Activated naive CD4-positive, alpha-beta T cell treated with anti-CD3 and anti-CD28 coated beads, Interleukin-2, amount 50 U/mL, for 16 hours (primary cell): Measurements from ENCODE around the gene TSSK3.
"Not testable (repeated sequence)": the region's sequence is repeated elsewhere in the genome, so short reads cannot be mapped to it uniquely, and the experiment has no call there.

Experiments
- DNase-seq: peaks from one replicate; pipeline ENCODE4 v3.0.0-alpha.2; 2020

TSSK3 gene

DNA sequence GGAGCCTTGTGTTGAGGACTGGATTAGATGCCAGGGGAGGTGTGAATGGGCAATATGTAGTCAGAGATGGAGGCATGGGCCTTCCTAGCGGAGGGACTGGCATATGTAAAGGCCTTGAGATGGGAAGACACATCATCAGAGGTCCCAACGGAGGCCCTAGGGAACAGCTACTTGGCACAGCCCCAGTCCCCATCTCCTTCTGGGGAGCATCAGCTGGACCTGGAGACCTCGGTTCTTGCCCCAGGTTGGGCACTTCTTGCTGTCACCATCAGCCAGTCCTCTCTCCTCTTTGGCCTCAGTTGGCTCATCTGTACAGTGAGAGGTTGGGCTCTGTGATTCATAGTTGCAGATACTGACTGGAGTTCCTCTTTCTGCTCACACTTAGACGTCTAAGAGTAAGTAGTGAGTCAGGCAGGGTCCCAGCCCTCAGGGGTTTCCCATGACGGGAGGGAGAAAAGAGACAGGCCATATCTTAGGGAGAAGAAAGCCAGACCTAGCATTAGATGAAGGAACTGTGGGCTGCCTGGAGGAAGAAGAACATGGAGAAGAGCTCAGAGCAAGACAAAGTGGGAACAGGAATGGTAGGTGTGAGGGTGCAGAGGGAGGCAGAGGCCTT lies 22.9 kb upstream of the TSSK3 start:
- peak; percentile 42 for DNase-seq

GRCh38 chr1:32341186-32341757 lies 21.1 kb upstream of the TSSK3 start:
- DNase-seq, result no peak

- DNase-seq, result no peak
Measured at GRCh38 chr1:32341971-32342370, 20.4 kb upstream of the TSSK3 start.

DNA sequence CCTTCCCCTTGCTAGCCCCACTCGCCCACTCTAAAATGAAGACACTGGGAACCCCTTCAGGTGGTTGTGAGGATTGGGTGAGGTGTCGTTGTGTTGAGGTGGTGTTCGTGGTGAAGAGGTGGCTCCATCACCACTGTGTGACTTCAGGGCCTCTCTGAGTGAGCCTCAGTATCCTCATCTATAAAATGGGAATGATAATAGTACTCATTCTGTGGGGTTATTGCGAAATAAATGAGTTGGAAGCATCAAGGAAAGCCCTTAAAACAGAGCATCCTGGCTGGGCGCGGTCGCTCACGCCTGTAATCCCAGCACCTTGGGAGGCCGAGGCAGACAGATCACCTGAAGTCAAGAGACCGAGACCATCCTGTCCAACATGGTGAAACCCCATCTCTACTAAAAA lies 19.6 kb upstream of the TSSK3 start:
- no peak for DNase-seq

GRCh38 chr1:32345289-32345827 lies 17.0 kb upstream of the TSSK3 start:
- no peak for DNase-seq

DNA sequence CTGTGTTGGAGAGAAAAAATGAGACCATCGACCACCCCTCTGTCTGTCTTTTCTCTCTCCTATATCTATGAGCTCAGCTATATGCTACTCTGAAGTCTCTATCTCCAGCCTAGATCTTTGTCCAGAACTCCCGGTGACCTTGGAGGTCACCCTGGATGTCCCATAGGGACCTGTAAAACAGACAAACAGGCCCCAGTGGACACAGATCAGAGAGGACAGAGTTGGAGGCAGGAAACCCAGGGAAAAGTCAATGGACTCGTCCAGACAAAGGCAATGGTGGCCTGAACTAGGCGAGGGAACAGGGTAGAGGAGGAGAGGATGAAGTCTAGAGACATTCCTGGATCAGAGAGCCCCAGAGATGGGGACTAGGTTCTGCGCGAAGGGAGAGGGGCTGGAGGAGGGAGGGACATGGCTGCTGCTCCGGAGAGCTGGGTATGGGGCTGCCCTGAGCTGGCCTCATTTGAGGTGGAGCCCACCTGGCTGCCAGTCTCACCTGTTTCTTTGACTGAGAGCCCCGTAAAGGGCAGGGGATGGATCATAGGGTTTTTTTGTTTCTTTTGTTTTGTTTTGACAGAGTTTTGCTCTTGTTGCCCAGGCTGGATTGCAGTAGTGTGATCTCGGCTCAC lies 15.7 kb upstream of the TSSK3 start:
- no peak for DNase-seq

DNA sequence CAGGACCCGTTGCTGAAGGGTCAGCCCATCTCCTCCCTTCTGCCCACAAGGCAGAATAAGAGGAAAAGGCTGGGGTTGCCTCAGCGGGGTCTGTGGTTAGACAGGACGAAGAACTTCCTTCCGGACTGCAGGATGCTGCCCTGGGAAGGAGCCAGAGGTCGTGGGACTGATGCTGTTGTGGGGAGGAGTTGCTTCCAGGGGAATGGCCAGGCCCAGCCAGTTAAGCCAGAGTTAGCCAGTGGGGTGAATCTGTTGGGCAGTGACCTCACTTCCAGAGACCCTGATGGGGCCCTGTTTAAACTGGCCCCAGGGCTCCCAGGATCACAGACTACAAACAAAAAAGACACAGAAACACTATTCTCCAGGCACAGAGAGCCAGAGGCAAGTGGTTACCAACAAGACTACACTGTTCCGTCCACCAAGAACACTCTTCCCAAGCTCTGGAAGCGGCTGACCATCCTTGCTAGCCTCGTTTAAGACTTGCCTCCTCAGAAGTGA lies 13.1 kb upstream of the TSSK3 start:
- no peak for DNase-seq

DNA sequence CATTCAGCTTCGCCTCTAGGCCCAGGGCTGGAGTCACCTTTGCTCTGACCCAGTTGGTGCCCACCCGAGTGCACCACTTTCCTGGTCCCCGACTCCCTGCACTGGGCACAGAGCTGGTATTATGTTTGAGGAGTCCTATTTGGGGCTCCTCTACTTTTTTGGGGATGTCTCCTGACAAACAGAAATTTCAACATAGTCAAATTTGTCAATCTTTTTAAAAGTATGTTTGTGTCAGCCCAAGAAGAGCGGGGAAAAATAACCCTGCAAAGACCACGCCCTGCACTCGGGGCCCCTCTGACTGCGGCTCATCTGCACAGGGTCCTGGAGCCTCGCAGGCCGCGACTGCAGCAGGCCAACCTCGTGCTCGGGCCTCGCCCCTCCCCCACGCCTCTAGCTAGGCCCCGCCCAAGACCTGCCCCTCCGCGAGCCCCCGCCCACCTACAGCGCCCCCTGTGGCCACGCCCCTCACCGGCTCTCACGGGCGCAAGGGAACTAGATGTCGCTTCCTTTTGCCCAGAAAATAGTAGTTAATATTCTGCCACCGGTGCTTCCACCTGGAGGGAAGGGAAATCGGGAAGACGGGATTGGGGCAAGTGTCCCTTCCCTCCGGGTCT lies 11.4 kb upstream of the TSSK3 start:
- DNase-seq, result peak; percentile 80

DNA sequence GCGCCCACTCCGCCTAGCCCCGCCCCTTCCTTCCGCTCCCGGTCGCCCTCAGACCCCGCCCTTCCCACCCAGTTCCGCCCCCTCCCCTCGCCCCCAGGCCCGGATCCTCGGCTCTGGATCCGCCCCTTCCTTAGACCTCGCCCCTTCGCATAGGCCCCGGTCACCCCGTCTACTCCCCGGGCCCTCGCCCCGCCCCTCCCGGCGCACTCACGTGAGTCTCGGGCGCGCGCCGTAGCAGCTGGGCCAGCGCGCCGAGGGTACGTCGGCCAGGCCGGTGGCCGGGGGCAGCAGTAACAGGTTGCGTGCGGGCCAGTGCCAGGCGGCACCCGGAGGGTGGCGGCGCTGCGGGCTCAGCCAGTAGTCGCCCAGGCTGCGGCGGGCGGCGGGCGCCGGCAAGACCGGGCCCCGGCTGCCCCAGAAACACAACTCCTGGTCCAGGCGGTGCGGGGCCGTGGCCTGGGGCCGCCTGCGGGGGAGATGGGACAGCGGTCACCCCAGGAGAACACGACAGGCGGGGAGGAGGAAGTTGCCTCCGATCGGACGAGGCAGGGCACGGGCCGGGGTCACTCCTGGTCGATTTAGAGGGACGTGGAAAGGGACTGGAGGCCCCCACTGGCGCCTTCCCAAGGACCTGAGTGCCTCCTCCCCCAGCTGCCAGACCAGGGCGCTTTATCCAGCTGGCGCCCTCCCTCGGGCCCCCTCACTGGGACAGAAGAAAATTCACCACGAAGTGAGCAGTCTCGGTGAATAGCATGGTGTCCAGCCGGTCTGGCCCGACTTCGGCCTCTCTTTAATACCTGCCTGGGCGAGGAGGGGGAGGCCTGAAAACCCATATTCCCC lies 10.7 kb upstream of the TSSK3 start:
- peak; percentile 92 for DNase-seq

GRCh38 chr1:32352239-32352745 lies 10.0 kb upstream of the TSSK3 start:
- no peak for DNase-seq

DNA sequence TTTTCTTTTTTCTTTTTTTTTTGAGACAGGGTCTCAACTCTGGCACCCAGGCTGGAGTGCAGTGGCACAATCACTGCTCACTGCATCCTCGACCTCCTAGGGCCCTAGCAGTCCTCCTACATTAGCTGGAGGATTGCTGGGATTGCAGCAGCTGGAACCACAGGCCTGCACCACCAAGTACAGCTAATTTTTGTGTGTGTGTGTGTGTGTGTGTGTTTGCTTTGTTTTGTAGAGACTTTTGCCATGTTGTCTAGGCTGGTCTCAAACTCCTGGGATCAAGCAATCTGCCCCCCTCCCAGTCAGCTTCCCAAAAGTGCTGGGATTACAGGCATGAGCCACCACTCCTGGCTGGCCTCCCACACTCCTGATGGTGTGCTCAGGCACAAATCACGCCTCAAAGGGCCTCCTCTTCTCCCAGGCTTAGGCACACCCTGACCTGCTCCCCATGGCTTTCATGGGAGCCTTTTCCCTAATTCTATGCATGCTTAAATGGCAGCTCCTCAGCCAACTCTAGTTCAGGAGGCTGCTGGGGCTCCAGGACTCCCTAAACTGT lies 9.4 kb upstream of the TSSK3 start:
- no peak for DNase-seq

DNA sequence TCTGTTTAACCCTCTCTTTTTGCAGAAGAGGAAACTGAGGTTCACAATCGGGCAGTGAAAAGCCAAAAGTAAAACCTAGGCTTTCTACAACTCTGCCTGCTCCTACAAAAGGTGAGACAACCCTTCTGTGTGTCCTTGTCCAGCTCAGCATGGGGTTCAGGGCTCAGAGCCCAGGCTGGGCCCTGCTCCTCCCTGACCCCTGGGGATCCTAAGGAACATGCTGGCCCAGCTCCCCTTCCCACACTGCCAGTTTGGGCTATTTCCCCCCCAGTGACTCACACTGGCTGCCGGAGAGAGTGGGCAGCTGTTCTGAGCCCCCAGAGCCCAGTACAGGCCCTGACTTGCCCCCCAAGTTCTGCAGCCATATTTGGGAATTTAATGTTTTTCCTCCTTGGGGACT lies 8.9 kb upstream of the TSSK3 start:
- DNase-seq, result no peak

- no peak for DNase-seq
Measured at GRCh38 chr1:32353886-32354570, 8.3 kb upstream of the TSSK3 start.

- not testable (repeated sequence) for DNase-seq
Measured at GRCh38 chr1:32355778-32356177, 6.6 kb upstream of the TSSK3 start.

DNA sequence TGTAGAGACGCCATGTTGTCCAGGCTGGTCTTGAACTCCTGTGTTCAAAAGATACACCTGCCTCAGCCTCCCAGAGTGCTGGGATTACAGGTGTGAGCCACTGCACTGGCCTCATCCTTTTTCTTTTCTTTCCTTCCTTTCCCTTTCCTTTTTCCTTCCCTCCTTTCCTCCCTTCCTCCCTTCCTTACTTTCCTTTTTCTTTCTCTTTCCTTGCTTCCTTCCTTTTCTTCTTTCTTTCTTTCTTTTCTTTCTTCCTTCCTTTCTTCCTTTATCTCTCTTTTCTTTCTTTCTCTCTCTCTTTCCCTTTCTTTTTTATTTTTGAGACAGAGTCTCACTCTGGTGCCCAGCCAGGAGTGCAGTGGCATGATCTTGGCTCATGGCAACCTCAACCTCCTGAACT lies 5.9 kb upstream of the TSSK3 start:
- DNase-seq, result no peak

DNA sequence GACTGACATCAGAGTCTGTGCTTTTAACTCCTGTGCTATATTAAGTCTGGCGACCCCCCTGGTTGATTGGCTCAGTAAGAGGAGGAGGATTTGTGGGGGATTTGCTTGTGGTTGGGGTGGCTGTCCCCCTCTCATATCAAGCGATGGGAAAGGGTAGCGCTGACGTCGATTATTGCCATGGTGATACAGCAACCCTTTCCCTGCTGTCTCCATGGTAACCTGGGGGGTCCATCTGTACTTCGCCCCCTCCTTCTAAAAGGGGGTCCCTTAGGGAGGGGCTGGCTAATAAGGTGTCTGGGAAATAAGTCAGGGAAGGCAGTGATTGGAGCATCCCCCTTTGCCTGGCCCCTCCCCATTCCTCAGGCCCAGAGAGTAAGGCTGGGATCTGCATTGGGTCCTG lies 4.7 kb upstream of the TSSK3 start:
- DNase-seq, result no peak

GRCh38 chr1:32358435-32358834 lies 3.9 kb upstream of the TSSK3 start:
- DNase-seq, result no peak

DNA sequence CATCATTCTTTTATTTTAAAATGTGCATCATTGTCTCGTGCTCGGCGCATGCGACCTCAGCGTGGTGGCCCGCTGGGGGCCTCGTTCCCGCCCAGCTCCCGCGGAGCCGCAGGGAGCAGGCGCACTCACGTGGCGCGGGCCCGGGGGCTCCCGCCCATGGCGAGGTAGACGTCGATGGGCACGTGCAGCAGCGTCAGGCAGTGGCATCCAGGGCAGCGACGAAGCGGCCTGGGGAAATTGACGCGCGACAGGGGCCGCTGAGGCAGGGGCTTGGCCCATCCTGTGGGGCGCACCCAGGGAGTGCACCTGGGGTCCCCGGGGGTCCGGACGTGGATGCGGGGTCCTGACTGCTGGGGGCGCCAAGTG lies 1.0 kb upstream of the TSSK3 start:
- DNase-seq, result no peak

DNA sequence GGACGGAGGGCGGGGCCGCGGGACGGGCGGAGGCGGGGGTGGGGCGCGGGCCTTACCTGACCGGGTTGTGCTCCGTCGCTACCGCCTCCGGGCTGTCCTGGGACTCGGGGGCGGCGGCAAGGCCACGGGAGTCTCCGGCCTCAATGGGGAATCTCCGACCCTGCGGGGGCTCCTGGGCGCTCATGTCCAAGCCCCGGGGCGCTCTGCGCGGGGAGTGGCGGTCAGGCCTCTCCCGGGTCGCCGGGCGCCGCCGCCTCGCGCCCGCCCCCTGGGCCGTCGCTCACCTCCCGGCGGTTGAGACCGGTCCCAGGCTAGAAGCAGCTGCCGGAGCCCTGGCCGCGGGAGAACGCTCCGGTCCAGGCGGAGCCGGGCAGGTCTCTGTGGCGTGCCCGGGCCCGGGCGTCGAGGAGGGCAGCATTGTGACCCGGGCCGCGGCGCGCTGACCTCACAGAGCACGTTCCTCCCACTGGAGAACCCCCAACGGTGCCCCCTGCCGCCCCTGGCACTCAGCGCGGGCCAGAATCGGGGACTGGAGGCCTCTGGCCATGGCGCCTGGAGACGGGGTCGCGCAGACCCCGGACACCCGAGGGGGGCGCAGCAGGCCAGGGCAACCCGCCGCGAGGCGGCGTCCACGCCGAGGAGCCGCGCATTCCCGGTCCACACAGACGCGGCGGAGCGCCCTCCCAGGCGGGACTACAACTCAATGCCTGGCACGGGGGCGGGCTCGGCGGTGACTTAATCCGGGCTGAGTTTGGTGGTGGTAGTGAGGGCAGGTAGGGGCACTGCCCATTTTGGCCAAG lies 465 bp upstream of the TSSK3 start:
- DNase-seq, result peak; percentile 49

DNA sequence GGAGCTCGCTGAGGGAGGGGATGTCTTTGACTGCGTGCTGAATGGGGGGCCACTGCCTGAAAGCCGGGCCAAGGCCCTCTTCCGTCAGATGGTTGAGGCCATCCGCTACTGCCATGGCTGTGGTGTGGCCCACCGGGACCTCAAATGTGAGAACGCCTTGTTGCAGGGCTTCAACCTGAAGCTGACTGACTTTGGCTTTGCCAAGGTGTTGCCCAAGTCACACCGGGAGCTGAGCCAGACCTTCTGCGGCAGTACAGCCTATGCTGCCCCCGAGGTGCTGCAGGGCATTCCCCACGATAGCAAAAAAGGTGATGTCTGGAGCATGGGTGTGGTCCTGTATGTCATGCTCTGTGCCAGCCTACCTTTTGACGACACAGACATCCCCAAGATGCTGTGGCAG lies 1.4 kb downstream of the TSSK3 start:
- DNase-seq, result no peak

- DNase-seq, result no peak
Measured at GRCh38 chr1:32364836-32365235, 2.5 kb downstream of the TSSK3 start.
